Measurements from ENCODE around the gene IL17RD. TPM values are rescaled to one million over a fixed set of nuclear protein-coding genes. Genes with fewer than 3 reads are reported as not detected.

Gene IL17RD
- total RNA-seq, 1 donor, result 13.6 TPM

DNA sequence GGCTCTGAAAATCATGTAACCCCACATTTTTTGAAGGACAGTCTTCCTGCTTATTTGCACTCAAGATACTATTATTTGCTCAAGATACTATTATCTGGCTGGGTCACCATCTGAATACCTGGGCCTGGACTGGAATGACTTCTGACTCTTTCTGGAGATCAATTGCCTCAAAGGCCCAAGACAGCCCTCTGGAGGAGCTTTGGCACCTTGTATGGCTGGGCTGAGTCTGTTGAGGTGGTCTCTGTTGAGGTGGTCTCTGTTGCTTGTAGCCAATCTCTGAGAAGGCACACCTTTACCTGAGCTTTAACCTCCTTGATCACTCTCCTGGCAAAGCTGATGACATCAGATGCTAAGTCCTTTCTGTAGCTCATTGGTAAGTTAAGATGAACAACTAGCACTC, 71.7 kb downstream of the IL17RD start:
- TF ChIP-seq, protein P1, sequence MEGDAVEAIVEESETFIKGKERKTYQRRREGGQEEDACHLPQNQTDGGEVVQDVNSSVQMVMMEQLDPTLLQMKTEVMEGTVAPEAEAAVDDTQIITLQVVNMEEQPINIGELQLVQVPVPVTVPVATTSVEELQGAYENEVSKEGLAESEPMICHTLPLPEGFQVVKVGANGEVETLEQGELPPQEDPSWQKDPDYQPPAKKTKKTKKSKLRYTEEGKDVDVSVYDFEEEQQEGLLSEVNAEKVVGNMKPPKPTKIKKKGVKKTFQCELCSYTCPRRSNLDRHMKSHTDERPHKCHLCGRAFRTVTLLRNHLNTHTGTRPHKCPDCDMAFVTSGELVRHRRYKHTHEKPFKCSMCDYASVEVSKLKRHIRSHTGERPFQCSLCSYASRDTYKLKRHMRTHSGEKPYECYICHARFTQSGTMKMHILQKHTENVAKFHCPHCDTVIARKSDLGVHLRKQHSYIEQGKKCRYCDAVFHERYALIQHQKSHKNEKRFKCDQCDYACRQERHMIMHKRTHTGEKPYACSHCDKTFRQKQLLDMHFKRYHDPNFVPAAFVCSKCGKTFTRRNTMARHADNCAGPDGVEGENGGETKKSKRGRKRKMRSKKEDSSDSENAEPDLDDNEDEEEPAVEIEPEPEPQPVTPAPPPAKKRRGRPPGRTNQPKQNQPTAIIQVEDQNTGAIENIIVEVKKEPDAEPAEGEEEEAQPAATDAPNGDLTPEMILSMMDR (IDR thresholded peaks at IDR 0.05; ENCODE audit: insufficient read depth, low read length), result no peak
- H3K4me3 ChIP-seq (ENCODE audit: low read depth, low read length), result no peak overlapping the region
- DNase-seq (ENCODE audit: low read depth), result no peak

DNA sequence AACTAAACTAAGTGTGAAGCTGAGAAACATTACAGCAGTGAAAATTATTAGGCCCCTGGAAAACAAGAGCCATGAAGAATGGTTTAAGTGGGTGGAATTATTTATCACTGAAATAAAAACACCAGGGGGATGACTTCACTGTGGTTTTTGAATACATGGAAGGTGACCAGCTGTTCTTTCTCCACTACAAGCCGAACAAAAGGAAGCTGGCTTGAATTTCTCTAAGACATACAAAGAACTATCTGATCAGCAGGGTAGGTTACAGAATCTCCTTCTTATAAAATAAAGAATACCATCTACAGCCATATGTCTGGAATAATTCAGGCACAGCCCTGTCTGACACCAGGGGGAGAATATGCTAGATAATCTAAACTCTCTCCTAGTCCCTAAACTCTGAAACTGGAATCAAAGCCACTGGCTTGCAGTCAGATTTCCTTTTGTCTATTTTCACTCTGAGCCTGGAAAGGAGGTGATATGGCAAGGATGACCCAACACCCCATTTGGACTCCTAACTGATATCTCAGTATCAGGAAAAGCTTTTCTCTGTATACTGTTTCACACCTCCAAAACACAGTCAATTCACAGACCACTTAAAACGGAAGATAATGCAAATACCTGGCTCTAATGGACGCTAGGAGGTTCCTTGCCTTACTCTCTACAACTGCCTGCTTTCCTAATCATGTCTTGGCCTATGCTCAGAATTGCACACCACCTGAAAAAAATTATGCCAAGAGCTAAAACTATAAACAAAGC, 73.5 kb downstream of the IL17RD start:
- no peak overlapping the region for H3K4me3 ChIP-seq (ENCODE audit: low read depth, low read length)
- TF ChIP-seq, protein P1 (IDR thresholded peaks at IDR 0.05; ENCODE audit: insufficient read depth, low read length), result no peak
- DNase-seq (ENCODE audit: low read depth), result peak; percentile 89

DNA sequence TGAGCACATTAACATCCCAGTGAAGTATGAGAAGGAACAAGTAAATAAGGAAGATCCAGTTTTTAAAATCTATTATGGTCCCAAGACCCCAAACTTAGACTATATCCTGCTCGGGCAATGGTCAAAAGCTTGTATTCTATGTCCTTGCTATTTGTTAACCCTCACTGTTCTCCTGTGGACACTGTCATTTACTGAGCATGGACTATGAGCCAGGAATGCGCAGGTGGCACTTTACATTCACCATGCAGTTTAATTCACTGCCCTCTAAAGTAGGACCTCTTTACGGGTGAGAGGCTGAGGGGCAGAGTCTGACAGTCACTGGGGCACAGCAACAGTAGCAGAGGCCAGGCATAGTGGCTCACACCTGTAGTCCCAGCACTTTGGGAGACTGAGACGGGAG, 76.1 kb downstream of the IL17RD start:
- H3K4me3 ChIP-seq (ENCODE audit: low read depth, low read length), result no peak overlapping the region
- DNase-seq (ENCODE audit: low read depth), result no peak
- TF ChIP-seq, protein P1 (IDR thresholded peaks at IDR 0.05; ENCODE audit: insufficient read depth, low read length), result no peak

DNA sequence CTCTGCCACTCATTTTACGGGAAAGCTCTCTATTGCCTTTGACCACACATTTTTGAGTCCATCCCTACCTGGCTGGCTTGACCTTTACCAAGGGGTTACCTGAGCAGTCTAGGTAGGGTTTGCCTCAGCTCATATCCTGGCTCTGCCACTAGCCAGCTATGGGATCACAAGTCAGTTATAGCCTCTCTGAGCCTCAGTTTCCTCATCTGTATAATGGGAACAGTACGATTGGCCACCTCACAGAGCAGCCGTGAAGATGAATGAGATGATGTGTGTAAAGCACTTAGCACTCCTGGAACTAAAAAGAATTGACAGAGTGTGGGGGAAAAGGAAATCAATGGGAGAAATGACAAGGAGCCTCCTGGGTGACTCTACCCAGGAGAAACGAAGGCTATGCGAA, 76.7 kb downstream of the IL17RD start:
- no peak for DNase-seq (ENCODE audit: low read depth)
- TF ChIP-seq, protein P1 (IDR thresholded peaks at IDR 0.05; ENCODE audit: insufficient read depth, low read length), result no peak
- no peak overlapping the region for H3K4me3 ChIP-seq (ENCODE audit: low read depth, low read length)

DNA sequence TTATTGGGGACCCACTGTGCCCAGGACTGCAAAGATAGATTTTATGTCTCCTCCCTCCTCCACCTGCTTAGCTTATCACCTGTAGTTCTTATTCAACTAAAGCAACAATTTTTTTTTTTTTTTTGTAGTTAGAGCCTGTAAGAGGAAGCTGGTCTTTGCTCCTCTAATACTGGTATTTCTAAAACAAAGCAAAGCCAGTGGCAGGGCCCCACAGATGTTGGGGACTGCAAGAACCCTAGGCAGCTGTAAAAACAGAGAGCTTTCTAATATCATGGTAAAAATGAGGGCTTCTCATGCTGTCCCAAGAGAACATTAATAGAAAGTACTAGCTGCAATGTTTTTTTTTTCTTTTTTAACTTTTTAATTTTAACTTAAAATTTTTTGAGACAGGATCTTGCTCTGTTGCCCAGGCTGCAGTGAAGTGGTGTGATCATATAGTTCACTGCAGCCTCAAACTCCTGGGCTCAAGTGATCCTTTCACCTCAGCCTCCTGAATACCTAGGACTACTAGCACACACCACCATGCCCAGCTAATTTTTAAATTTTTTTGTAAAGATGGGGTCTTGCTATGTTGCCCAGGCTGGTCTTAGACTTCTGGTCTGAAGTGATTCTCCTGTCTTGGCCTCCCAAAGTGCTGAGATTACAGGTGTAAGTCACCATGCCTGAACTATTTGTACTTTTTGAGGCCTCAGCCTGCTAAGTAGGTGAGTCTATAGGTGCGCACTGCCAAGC, 77.6 kb downstream of the IL17RD start:
- TF ChIP-seq, protein P1 (IDR thresholded peaks at IDR 0.05; ENCODE audit: insufficient read depth, low read length), result no peak
- H3K4me3 ChIP-seq (ENCODE audit: low read depth, low read length), result no peak overlapping the region
- no peak for DNase-seq (ENCODE audit: low read depth)

DNA sequence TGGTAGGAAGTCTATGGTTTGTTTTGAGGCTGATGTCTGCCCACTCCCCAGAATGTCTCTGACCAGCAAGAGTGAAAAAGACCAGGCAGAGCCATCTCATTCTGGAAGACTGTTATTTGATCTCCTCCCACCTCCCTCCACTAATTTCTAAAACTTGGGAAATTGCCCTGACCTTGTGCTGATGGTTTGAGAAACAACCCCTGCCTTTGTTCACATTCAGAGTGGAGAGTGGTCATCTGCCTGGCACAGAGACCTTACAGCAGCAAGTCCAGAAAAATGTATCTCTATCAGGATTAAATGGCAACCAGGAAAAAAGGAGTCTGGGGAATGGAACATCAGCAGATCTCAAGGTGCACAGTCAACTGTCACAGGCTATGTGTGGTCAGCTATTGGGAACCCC, 79.0 kb downstream of the IL17RD start:
- TF ChIP-seq, protein P1 (IDR thresholded peaks at IDR 0.05; ENCODE audit: insufficient read depth, low read length), result no peak
- DNase-seq (ENCODE audit: low read depth), result peak; percentile 14
- no peak overlapping the region for H3K4me3 ChIP-seq (ENCODE audit: low read depth, low read length)

Data from fibroblast of the aortic adventitia (primary cell).